Measurements from ENCODE around the gene KCNIP1.

KCNIP1 gene

DNA sequence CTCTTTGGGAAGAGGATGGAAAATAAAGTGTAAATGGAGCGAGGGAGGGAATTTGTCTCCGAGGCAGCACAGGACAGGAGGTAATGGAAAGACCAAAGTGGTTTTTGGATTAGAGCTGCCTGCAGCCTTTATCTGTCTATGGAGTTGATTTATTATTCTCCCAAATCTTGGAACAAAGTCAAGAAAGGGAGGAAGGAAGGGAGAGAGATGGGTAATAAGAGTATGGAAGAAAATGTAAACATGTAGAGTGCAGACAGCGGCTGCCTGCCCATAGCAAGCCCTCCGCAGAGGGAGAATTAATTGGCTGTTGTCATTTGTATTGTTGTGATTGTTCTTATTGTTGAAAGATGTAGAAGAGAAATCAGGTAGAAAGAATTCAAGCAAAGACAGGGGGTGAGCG is 15.7 kb downstream of the KCNIP1 start:
- Histone ChIP-seq H3K9me3 (ENCODE audit: low read length) (no peaks in the 10 kb centered on the region), H3K79me2 (ENCODE audit: insufficient read depth, low read length) (no peaks in the 10 kb centered on the region), H3K27me3 (ENCODE audit: insufficient read depth, low read length) (no peaks in the 10 kb centered on the region), H3K4me1 (ENCODE audit: insufficient read depth, low read length, severe bottlenecking) (no peaks in the 10 kb centered on the region), H3K36me3 (ENCODE audit: insufficient read depth, low read length) (no peaks in the 10 kb centered on the region), H2AFZ (ENCODE audit: low read length) (no peak overlapping the region), H3K27ac (ENCODE audit: low read depth, low read length, poor library complexity, severe bottlenecking) (no peak overlapping the region), H3F3A (ENCODE audit: insufficient read depth, low read length) (no peaks in the 10 kb centered on the region), H3K4me2 (ENCODE audit: low read length) (no peak overlapping the region), H3K9me2 (ENCODE audit: low read depth, low read length) (no peaks in the 10 kb centered on the region), H4K20me1 (ENCODE audit: insufficient read depth, low read length) (no peaks in the 10 kb centered on the region), H3K9ac (ENCODE audit: low read length) (no peak overlapping the region), H3K4me3 (ENCODE audit: low read depth, low read length, poor library complexity, severe bottlenecking) (no peak overlapping the region)
- TF ChIP-seq EZH2 (IDR thresholded peaks at IDR 0.05; ENCODE audit: borderline replicate concordance, low read length) = no peak
- TF ChIP-seq, protein P1, sequence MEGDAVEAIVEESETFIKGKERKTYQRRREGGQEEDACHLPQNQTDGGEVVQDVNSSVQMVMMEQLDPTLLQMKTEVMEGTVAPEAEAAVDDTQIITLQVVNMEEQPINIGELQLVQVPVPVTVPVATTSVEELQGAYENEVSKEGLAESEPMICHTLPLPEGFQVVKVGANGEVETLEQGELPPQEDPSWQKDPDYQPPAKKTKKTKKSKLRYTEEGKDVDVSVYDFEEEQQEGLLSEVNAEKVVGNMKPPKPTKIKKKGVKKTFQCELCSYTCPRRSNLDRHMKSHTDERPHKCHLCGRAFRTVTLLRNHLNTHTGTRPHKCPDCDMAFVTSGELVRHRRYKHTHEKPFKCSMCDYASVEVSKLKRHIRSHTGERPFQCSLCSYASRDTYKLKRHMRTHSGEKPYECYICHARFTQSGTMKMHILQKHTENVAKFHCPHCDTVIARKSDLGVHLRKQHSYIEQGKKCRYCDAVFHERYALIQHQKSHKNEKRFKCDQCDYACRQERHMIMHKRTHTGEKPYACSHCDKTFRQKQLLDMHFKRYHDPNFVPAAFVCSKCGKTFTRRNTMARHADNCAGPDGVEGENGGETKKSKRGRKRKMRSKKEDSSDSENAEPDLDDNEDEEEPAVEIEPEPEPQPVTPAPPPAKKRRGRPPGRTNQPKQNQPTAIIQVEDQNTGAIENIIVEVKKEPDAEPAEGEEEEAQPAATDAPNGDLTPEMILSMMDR (IDR thresholded peaks at IDR 0.05; ENCODE audit: low read length) = no peak

DNA sequence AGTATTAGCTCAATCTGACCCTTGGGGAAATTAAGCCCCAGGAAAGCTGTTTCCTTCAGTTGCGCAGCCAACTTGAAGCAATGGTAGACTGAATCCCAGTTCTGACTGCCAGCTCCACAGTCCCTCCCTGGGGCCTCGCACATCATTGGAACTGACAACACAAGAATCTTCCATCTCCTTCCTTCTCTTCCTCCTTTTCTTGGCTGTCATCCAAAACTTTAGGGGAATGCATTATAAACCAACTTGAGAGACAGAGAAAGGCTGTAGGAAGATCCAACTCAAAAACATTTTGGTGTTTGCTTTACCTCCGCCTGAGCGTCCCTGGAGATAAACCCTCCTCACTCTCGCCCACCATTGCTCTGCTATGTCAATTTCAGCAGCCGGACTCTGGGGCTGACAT is 16.6 kb downstream of the KCNIP1 start:
- Histone ChIP-seq H3K9me3 (ENCODE audit: low read length) (no peaks in the 10 kb centered on the region), H3K9me2 (ENCODE audit: low read depth, low read length) (no peaks in the 10 kb centered on the region), H3F3A (ENCODE audit: insufficient read depth, low read length) (no peaks in the 10 kb centered on the region), H3K27me3 (ENCODE audit: insufficient read depth, low read length) (no peaks in the 10 kb centered on the region), H3K4me2 (ENCODE audit: low read length) (no peak overlapping the region), H3K79me2 (ENCODE audit: insufficient read depth, low read length) (no peaks in the 10 kb centered on the region), H3K27ac (ENCODE audit: low read depth, low read length, poor library complexity, severe bottlenecking) (no peak overlapping the region), H3K9ac (ENCODE audit: low read length) (no peak overlapping the region), H3K36me3 (ENCODE audit: insufficient read depth, low read length) (no peaks in the 10 kb centered on the region), H4K20me1 (ENCODE audit: insufficient read depth, low read length) (no peaks in the 10 kb centered on the region), H2AFZ (ENCODE audit: low read length) (no peak overlapping the region), H3K4me1 (ENCODE audit: insufficient read depth, low read length, severe bottlenecking) (no peaks in the 10 kb centered on the region), H3K4me3 (ENCODE audit: low read depth, low read length, poor library complexity, severe bottlenecking) (no peak overlapping the region)
- no peak for TF ChIP-seq EZH2 (IDR thresholded peaks at IDR 0.05; ENCODE audit: borderline replicate concordance, low read length)
- TF ChIP-seq, protein P1 (IDR thresholded peaks at IDR 0.05; ENCODE audit: low read length) = no peak

GRCh38 chr5:170522211-170523141 is 18.7 kb downstream of the KCNIP1 start:
- H2AFZ ChIP-seq (ENCODE audit: low read length) = no peak overlapping the region
- TF ChIP-seq, protein P1 (IDR thresholded peaks at IDR 0.05; ENCODE audit: low read length) = no peak
- TF ChIP-seq EZH2 (IDR thresholded peaks at IDR 0.05; ENCODE audit: borderline replicate concordance, low read length) = no peak
- no peaks in the 10 kb centered on the region for H3K9me3 ChIP-seq (ENCODE audit: low read length)
- H3K9me2 ChIP-seq (ENCODE audit: low read depth, low read length) = no peaks in the 10 kb centered on the region
- no peaks in the 10 kb centered on the region for H3F3A ChIP-seq (ENCODE audit: insufficient read depth, low read length)
- H3K9ac ChIP-seq (ENCODE audit: low read length) = no peak overlapping the region
- H4K20me1 ChIP-seq (ENCODE audit: insufficient read depth, low read length) = no peaks in the 10 kb centered on the region
- H3K79me2 ChIP-seq (ENCODE audit: insufficient read depth, low read length) = no peaks in the 10 kb centered on the region
- no peaks in the 10 kb centered on the region for H3K27me3 ChIP-seq (ENCODE audit: insufficient read depth, low read length)
- H3K36me3 ChIP-seq (ENCODE audit: insufficient read depth, low read length) = no peaks in the 10 kb centered on the region
- no peaks in the 10 kb centered on the region for H3K4me1 ChIP-seq (ENCODE audit: insufficient read depth, low read length, severe bottlenecking)
- H3K27ac ChIP-seq (ENCODE audit: low read depth, low read length, poor library complexity, severe bottlenecking) = no peak overlapping the region
- no peak overlapping the region for H3K4me3 ChIP-seq (ENCODE audit: low read depth, low read length, poor library complexity, severe bottlenecking)
- no peak overlapping the region for H3K4me2 ChIP-seq (ENCODE audit: low read length)
